K562 (cell line): ENCODE results near the gene GLYAT. TPM values are rescaled to one million over a fixed set of nuclear protein-coding genes. Genes with fewer than 3 reads are reported as not detected.

ENCODE experiments used
- ARID1B ChIP-seq: fragments of 450-650 bp; IDR thresholded peaks from 2 replicates; pipeline ENCODE4 v1.6.1; 2016; ENCODE audit warnings: antibody characterized with exemption, mild to moderate bottlenecking, inconsistent platforms
- BMI1 ChIP-seq: fragments of 150-350 bp; IDR thresholded peaks from 2 replicates; pipeline ENCODE4 v1.6.1; 2014; ENCODE audit warnings: low read length
- CBFA2T3 ChIP-seq: fragments of 450-650 bp; IDR thresholded peaks from 2 replicates; pipeline ENCODE4 v1.6.1; 2017
- DACH1 ChIP-seq: fragments of 450-650 bp; IDR thresholded peaks from 2 replicates; pipeline ENCODE4 v1.6.1; 2018; ENCODE audit not compliant: partially characterized antibody
- FOSL1 ChIP-seq: fragments of 200-800 bp; sonication (Bioruptor generic); conservative IDR thresholded peaks from 2 replicates; pipeline ENCODE4 v1.6.1; 2016; ENCODE audit warnings: missing genetic modification characterization, missing compliant biosample characterization
- LEF1 ChIP-seq: fragments of 450-650 bp; IDR thresholded peaks from 2 replicates; pipeline ENCODE4 v1.6.1; 2016; ENCODE audit warnings: mild to moderate bottlenecking
- NCOA2 ChIP-seq, 2 experiments: fragments of 450-650 bp; IDR thresholded peaks; 2 replicates each; pipeline ENCODE4 v1.6.1; 2018; ENCODE audit warnings: mild to moderate bottlenecking in 2 of 2, moderate library complexity in 1 of 2; ENCODE audit not compliant: partially characterized antibody in 2 of 2
- NFRKB ChIP-seq: fragments of 450-650 bp; IDR thresholded peaks from 2 replicates; pipeline ENCODE4 v1.6.1; 2016; ENCODE audit warnings: low read depth
- SETDB1 ChIP-seq: IDR thresholded peaks from one replicate; pipeline ENCODE4 v1.6.1; 2012; ENCODE audit warnings: low read length, control low read depth, inconsistent platforms
- SLC30A9 ChIP-seq: fragments of 250-450 bp; sonication (Bioruptor Pico); IDR thresholded peaks from 2 replicates; pipeline ENCODE4 v1.8.0; 2022; ENCODE audit warnings: mild to moderate bottlenecking, moderate library complexity
- SMARCB1 ChIP-seq: IDR thresholded peaks from 2 replicates; pipeline ENCODE4 v1.6.1; 2011; ENCODE audit warnings: improper control_type of control experiment, low read depth; ENCODE audit not compliant: insufficient read length
- SRSF3 ChIP-seq: fragments of 200-400 bp; formaldehyde crosslinking; IDR thresholded peaks from 2 replicates; pipeline ENCODE4 v1.6.1; 2016; ENCODE audit warnings: mild to moderate bottlenecking, low read length, moderate library complexity; ENCODE audit not compliant: insufficient read depth
- ZKSCAN8 ChIP-seq: fragments of 200-800 bp; sonication (Bioruptor generic); IDR thresholded peaks from 2 replicates; pipeline ENCODE4 v1.6.1; 2016; ENCODE audit warnings: missing genetic modification characterization, missing compliant biosample characterization
- ZNF197 ChIP-seq: fragments of 200-800 bp; sonication (Bioruptor generic); IDR thresholded peaks from 2 replicates; pipeline ENCODE4 v1.6.1; 2016; ENCODE audit warnings: low read depth, missing genetic modification characterization, missing compliant biosample characterization
- ZNF324 ChIP-seq: fragments of 250-450 bp; sonication (Bioruptor Pico); IDR thresholded peaks from 2 replicates; pipeline ENCODE4 v1.4.0; 2020; ENCODE audit warnings: mild to moderate bottlenecking
- polyA plus RNA-seq, 8 experiments: library from polyadenylated mRNA; depleted of rRNA in 4 of 8; stranded (reverse) in 5 of 8; unstranded in 3 of 8; fragments of >200 nt; fragmentation: Nextera tagmentation in 2 of 8; fragmentation: Illumina TruSeq in 1 of 8; extraction: Ambion mirVana in 2 of 8; extraction: Trizol in 1 of 8; gene quantifications; 2 replicates each; pipeline versions ENCODE4 v1.2.1 to v1.2.3, GENCODE V29; 2011 to 2014; ENCODE audit warnings: inconsistent platforms in 1 of 8, missing spikeins in 1 of 8
- total RNA-seq, 7 experiments: library from RNA; depleted of rRNA in 6 of 7; stranded (reverse); fragments of >200 nt in 6 of 7; fragmentation: Illumina TruSeq in 2 of 7; extraction: Trizol in 2 of 7; gene quantifications; 2 replicates each; pipeline versions ENCODE4 v1.2.1 to v1.2.3, GENCODE V29; 2011 to 2021; ENCODE audit warnings: low replicate concordance in 1 of 7
- TF ChIP-seq, protein P1 (sequence below): fragments of 450-650 bp; IDR thresholded peaks from 2 replicates; pipeline ENCODE4 v1.6.1; 2016
- TF ChIP-seq, protein P2 (sequence below), 2 experiments: fragments of 250-450 bp in 1 of 2; fragments of 450-650 bp in 1 of 2; sonication (Bioruptor Pico) in 1 of 2; IDR thresholded peaks; 2 replicates each; pipeline versions ENCODE4 v1.6.1 to v1.8.0; 2016 to 2021; ENCODE audit warnings: mild to moderate bottlenecking in 2 of 2, moderate library complexity in 2 of 2, missing compliant biosample characterization in 1 of 2, missing genetic modification characterization in 1 of 2
- TF ChIP-seq, protein P3 (sequence below): sonication (generic); formaldehyde crosslinking; IDR thresholded peaks from 2 replicates; pipeline ENCODE4 v1.8.0; 2022; ENCODE audit warnings: mild to moderate bottlenecking, missing genetic modification reagents
- TF ChIP-seq, protein P4 (sequence below): fragments of 250-450 bp; sonication (Bioruptor Pico); IDR thresholded peaks from 2 replicates; pipeline ENCODE4 v1.8.0; 2022; ENCODE audit warnings: moderate library complexity, mild to moderate bottlenecking, inconsistent platforms

Gene GLYAT
- total and polyA plus RNA-seq, 9 of the 15 experiments (the other 6 are each of a cell fraction or from before 2014, with no cell fraction given), result not detected

DNA sequence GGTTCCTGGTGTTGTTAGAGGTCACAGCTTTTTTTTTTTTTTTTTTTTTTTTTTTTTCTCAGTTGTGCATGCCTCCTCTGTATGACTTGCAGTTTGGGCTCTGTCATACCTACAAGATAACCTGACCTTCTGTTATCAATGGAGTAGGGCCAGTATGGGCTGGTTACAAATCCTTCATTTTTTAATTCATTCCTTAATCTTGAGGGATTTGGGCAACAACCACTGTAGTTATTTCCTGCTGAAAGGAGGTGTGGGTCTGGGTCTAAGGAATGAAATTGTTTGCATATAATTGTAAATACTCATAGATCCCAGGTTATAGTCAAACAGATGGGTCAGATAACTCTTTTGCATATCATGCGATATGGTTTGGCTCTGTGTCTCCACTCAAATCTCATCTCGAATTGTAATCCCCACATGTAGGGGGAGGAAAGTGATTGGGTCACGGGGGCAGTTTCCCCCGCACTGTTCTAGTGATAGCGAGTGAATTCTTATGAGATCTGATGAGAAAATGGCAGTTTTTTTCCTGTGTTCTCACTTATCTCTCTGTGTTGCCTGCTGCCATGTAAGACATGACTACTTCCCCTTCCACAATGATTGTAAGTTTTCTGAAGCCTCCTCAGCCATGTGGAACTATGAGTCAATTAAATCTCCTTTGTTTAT is 14.1 kb upstream of the GLYAT start (continued):
- TF ChIP-seq ZNF197 (CRISPR knock-in tag) (peak; percentile 72; the same call in 1 of the 2 replicates), ARID1B (peak; percentile 90), LEF1 (peak; percentile 63; the same call in 1 of the 2 replicates), CBFA2T3 (peak; percentile 91), FOSL1 (tag) (peak; percentile 73), ZNF324 (CRISPR knock-in tag) (no peak), DACH1 (no peak), NCOA2 (IDR thresholded peaks at IDR 0.05; ENCODE audit: partially characterized antibody in 2 of 2) (no peak), NFRKB (0 out of 2 replicates have a peak, but pooled peaks have one; percentile 49), SLC30A9 (CRISPR knock-in tag) (no peak), SMARCB1 (no peak), SRSF3 (no peak), BMI1 (no peak), SETDB1 (no peak), ZKSCAN8 (CRISPR knock-in tag) (peak; percentile 75; the same call in 1 of the 2 replicates)
- TF ChIP-seq, protein P1, sequence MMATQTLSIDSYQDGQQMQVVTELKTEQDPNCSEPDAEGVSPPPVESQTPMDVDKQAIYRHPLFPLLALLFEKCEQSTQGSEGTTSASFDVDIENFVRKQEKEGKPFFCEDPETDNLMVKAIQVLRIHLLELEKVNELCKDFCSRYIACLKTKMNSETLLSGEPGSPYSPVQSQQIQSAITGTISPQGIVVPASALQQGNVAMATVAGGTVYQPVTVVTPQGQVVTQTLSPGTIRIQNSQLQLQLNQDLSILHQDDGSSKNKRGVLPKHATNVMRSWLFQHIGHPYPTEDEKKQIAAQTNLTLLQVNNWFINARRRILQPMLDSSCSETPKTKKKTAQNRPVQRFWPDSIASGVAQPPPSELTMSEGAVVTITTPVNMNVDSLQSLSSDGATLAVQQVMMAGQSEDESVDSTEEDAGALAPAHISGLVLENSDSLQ, result 0 out of 2 replicates have a peak, but pooled peaks have one; percentile 20
- TF ChIP-seq, protein P2, sequence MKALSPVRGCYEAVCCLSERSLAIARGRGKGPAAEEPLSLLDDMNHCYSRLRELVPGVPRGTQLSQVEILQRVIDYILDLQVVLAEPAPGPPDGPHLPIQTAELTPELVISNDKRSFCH (CRISPR knock-in tag; IDR thresholded peaks at IDR 0.05), result no peak
- TF ChIP-seq, protein P2 (tag; IDR thresholded peaks at IDR 0.05), result peak; percentile 57; the same call in 1 of the 2 replicates
- TF ChIP-seq, protein P3, sequence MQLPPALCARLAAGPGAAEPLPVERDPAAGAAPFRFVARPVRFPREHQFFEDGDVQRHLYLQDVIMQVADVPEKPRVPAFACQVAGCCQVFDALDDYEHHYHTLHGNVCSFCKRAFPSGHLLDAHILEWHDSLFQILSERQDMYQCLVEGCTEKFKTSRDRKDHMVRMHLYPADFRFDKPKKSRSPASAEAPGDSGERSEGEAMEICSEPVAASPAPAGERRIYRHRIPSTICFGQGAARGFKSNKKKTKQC (CRISPR knock-in tag), result no peak
- TF ChIP-seq, protein P4, sequence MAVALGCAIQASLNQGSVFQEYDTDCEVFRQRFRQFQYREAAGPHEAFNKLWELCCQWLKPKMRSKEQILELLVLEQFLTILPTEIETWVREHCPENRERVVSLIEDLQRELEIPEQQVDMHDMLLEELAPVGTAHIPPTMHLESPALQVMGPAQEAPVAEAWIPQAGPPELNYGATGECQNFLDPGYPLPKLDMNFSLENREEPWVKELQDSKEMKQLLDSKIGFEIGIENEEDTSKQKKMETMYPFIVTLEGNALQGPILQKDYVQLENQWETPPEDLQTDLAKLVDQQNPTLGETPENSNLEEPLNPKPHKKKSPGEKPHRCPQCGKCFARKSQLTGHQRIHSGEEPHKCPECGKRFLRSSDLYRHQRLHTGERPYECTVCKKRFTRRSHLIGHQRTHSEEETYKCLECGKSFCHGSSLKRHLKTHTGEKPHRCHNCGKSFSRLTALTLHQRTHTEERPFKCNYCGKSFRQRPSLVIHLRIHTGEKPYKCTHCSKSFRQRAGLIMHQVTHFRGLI (CRISPR knock-in tag), result no peak
